Activated CD4-positive, alpha-beta memory T cell treated with anti-CD3 and anti-CD28 coated beads for 36 hours (primary cell): Measurements from ENCODE around the gene EFCAB9. TPM values are rescaled to one million over a fixed set of nuclear protein-coding genes. Genes with fewer than 3 reads are reported as not detected.
"Not testable (repeated sequence)": the region's sequence is repeated elsewhere in the genome, so short reads cannot be mapped to it uniquely, and the experiment has no call there.

ENCODE experiments used
- CTCF ChIA-PET: fragments of 350-600 bp; sonication (Branson Sonifier 250); formaldehyde crosslinking; loops from one replicate; lab custom pipeline; 2021; ENCODE audit warnings: antibody characterized with exemption, inconsistent platforms; lab: Charles Lee
- POLR2A ChIA-PET: fragments of 350-600 bp; sonication (Branson Sonifier 250); formaldehyde crosslinking; loops from one replicate; lab custom pipeline; 2021; ENCODE audit warnings: antibody characterized with exemption; lab: Charles Lee
- DNase-seq: peaks from one replicate; pipeline ENCODE4 v3.0.0-alpha.2; 2020
- H3K27ac Mint-ChIP-seq: one replicate; pipeline ENCODE4 v1.8.0; 2021; ENCODE audit warnings: mixed read lengths
- H3K27me3 Mint-ChIP-seq: one replicate; pipeline ENCODE4 v1.8.0; 2021; ENCODE audit warnings: mixed read lengths
- H3K36me3 Mint-ChIP-seq: one replicate; pipeline ENCODE4 v1.8.0; 2021; ENCODE audit warnings: mixed read lengths
- H3K4me1 Mint-ChIP-seq: one replicate; pipeline ENCODE4 v1.8.0; 2021; ENCODE audit warnings: low read depth, mixed read lengths
- H3K4me3 Mint-ChIP-seq: one replicate; pipeline ENCODE4 v1.8.0; 2021; ENCODE audit warnings: mild to moderate bottlenecking, mixed read lengths
- H3K9me3 Mint-ChIP-seq: one replicate; pipeline ENCODE4 v1.8.0; 2021; ENCODE audit warnings: mixed read lengths
- intact Hi-C: fragments of 100-400 bp; cut with micrococcal nuclease; formaldehyde crosslinking; loops from one replicate; pipeline ENCODE4 v1.15.1; 2023
- total RNA-seq, 2 experiments: library from RNA; stranded (reverse); gene quantifications; one replicate each; pipeline ENCODE4 v1.2.3, GENCODE V29; 2021

Gene EFCAB9
- total RNA-seq: not detected

DNA sequence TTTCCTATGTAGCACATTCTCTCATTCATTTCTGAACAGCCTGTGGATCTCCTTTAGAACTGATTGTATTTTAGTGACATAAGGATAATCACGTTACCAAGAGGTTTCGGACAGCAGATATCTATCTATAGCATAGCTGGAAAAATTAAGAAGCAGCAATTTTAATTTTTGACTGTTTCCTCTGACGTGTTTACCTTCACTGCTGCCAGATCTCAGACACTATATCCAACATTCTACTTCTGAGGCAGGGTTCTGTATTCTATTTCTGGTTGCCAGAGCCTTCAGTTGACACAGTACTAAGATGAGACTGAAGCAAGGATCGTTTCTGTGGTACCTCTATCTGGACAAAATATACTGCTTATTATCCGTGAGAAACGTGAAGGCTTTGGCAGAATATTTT lies at the start of gene EFCAB9:
Gene EFCAB9, plus strand, starts transcription at position 301 of the 400 bp plus-strand sequence. Its CDS starts 1 bp downstream, at position 302.
- ChIA-PET CTCF (interaction anchor here (1.2 to 10.9 kb wide), 2 partner anchors 89 to 100 kb away, joined by 7 to 142 read pairs; no protein-coding TSS in a partner anchor), POLR2A (no interaction called here)
- intact Hi-C loops: no loop called here
- peaks cover 5% of the 10 kb centered on the region for H3K27me3 Mint-ChIP-seq
- H3K4me3 Mint-ChIP-seq: no peak within 1 kb of the TSS
- no peaks in the 10 kb centered on the region for H3K36me3 Mint-ChIP-seq
- H3K27ac Mint-ChIP-seq: no peak within 1 kb of the TSS
- DNase-seq: no peak
- H3K4me1 Mint-ChIP-seq: no peaks in the 10 kb centered on the region
- no peaks in the 10 kb centered on the region for H3K9me3 Mint-ChIP-seq

DNA sequence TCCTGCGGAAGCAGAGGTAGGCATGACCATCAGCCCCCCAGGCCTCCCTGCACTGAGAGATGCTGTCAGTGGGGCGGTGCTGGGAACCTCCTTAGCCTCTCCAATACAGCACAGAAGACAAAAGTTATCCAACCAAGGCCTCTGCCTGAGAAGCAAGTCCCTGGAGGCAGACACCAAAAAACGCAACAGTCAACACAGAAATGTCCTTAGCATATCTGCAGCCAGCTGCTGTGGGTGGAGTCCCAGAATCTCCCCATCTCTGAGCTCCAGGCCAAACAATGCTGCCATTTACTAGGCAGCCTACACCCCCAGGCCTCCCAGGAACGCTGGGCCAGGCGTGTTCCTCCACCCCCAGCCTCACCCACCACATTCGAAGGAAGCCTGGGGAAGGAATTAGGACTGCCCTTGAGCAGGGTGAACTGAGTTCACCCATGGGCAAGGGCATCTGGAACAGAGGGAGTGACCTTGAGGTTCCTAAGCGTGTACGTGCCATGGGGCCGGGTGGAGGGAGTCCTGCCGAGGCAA lies 49.6 kb upstream of the EFCAB9 start:
- intact Hi-C loops: no loop called here
- DNase-seq: no peak
- no peaks in the 10 kb centered on the region for H3K9me3 Mint-ChIP-seq
- peaks cover 88% of the 10 kb centered on the region for H3K4me1 Mint-ChIP-seq
- no peak overlapping the region for H3K4me3 Mint-ChIP-seq
- POLR2A ChIA-PET: no interaction called here
- peaks cover 13% of the 10 kb centered on the region for H3K36me3 Mint-ChIP-seq
- CTCF ChIA-PET: no interaction called here
- H3K27me3 Mint-ChIP-seq: no peaks in the 10 kb centered on the region
- H3K27ac Mint-ChIP-seq: peak overlapping the region; percentile 61

DNA sequence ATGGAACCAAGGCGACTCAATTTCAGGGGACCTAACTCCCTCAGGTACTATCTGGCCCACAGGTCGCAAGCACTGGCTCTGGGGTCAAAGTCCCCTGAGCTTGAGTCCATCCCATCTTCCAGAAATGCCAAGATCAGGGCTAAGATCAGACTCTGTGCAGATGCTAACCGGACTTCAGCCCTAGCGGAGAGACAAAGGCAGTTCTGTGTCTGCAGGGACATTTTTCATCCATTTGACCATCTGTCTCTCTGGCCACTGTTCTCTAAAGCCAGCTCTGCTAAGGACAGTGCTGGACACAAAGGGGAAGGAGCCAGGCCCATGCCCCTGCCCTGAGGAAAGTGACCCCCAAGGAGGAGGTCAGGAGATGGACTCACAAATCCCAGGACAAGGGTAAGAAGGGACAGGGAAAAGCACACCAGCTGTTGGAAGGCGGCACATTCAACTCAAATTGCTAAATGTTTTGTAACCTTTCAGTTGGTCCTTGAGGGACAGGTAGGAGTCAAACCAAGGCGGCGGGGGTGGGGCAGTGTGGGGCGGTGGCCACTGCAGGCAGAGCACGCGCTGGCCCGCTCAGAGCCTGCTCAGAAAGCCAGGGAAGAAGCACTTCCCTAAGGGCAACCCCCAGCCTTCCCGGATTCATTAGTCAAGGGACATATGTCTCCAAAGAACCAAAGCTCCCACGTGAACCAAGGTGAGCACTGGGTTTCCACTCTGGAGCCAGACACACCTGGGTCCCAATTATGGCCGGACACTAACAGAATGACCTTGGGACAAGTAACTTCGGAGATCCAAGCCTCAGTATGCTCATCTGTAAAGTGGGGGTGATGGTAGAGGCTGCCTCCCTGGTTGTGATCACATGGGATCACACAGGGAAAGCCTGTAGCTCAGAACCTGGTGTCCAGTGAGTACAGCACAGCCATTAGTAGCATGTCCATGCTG lies 48.8 kb upstream of the EFCAB9 start:
- no peak for DNase-seq
- POLR2A ChIA-PET: no interaction called here
- Mint-ChIP-seq H3K9me3 (no peaks in the 10 kb centered on the region), H3K36me3 (peaks cover 5% of the 10 kb centered on the region), H3K4me3 (no peak overlapping the region), H3K4me1 (peaks cover 84% of the 10 kb centered on the region), H3K27ac (peak overlapping the region; percentile 61), H3K27me3 (no peaks in the 10 kb centered on the region)
- intact Hi-C loops: no loop called here
- CTCF ChIA-PET: no interaction called here

DNA sequence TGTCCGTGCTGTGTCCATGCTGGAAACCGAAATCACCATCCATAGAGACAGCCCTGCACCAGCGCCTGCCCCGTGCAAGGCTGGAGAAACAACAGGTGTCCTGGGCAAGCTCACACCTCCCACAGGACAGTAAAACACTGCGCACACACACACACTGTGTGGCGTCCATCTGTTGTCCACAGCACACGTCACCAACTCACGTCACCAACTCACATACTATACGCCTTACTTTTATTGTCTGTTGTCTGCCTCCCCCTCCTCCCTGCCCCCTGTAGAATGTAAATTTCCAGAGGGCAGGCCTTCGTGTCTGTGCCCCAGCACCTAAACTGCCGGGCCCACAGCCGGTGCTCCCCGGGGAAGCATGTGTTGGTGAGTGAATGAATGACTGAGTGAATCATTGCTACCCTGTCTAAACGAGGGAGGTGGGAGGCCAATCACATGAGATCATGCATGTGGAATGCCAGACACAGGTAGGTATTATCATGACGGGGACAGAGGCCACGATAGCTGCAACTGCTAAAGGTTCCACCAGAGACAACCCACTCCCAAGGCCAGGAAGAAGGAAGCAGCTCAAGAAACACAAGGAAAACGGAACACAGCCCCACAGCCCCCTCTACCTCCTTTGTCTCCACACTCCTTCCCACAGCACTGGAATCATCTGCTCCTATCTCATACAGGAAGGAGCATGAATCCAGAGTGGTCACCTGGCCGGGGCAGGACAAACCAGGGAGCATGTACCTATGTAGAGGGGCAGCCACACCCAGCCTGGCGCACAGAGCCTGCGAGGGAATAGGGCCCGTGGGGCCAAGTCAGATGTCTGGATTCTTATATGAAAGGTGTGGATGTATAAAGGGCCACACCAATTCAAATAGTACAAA lies 47.9 kb upstream of the EFCAB9 start:
- Mint-ChIP-seq H3K9me3 (no peaks in the 10 kb centered on the region), H3K36me3 (peaks cover 10% of the 10 kb centered on the region), H3K27ac (peak overlapping the region; percentile 62), H3K27me3 (no peaks in the 10 kb centered on the region), H3K4me1 (peaks cover 87% of the 10 kb centered on the region), H3K4me3 (no peak overlapping the region)
- no peak for DNase-seq
- CTCF ChIA-PET: interaction anchor here (0.7 kb wide), 1 partner anchor 10 kb away, joined by 3 read pairs; no protein-coding TSS in a partner anchor
- intact Hi-C loops: no loop called here
- POLR2A ChIA-PET: no interaction called here

DNA sequence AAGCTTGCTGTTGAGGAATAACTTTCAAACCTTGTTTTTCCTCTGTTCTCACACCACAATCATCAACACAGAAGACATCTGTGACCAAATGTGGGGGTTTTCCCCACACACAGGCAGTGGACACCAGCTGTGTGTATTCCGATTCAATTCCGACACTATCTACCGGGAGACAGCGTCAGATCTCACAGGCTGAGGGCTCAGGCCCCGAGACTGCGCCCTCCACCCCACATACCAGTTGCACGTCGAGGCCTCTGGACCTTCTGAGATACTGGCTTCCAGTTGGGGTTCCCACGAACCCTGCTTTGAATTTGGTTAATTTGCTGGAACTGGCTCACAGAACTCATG lies 47.3 kb upstream of the EFCAB9 start:
- H3K27me3 Mint-ChIP-seq: no peaks in the 10 kb centered on the region
- DNase-seq: no peak
- peak overlapping the region; percentile 69 for H3K27ac Mint-ChIP-seq
- H3K4me1 Mint-ChIP-seq: peaks cover 90% of the 10 kb centered on the region
- no peaks in the 10 kb centered on the region for H3K9me3 Mint-ChIP-seq
- ChIA-PET POLR2A (no interaction called here), CTCF (interaction anchor here (0.7 kb wide), 1 partner anchor 9 kb away, joined by 3 read pairs; no protein-coding TSS in a partner anchor)
- H3K36me3 Mint-ChIP-seq: peaks cover 13% of the 10 kb centered on the region
- intact Hi-C loops: no loop called here
- no peak overlapping the region for H3K4me3 Mint-ChIP-seq

DNA sequence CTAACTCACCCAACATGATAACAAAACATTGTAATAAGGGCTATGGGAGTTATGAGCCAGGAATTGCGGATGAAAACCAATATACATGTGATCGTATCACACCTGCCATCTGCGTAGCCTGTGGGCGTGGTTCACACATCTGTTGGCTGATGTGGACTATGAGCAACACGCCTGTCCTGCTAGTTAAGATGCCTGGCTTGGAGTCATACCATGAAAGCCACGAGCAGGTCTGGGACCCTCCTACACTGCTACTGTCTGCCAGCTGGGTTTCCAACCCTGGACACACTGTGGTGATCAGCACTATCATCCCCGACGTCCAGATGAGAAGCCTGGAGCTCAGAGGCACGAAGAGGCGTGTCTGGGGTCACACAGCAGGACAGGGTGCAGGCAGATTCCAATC lies 46.1 kb upstream of the EFCAB9 start:
- ChIA-PET CTCF (no interaction called here), POLR2A (no interaction called here)
- no peak overlapping the region for H3K4me3 Mint-ChIP-seq
- H3K27me3 Mint-ChIP-seq: no peaks in the 10 kb centered on the region
- peaks cover 16% of the 10 kb centered on the region for H3K36me3 Mint-ChIP-seq
- DNase-seq: peak; percentile 36
- peaks cover 86% of the 10 kb centered on the region for H3K4me1 Mint-ChIP-seq
- intact Hi-C loops: no loop called here
- peak overlapping the region; percentile 69 for H3K27ac Mint-ChIP-seq
- H3K9me3 Mint-ChIP-seq: no peaks in the 10 kb centered on the region

DNA sequence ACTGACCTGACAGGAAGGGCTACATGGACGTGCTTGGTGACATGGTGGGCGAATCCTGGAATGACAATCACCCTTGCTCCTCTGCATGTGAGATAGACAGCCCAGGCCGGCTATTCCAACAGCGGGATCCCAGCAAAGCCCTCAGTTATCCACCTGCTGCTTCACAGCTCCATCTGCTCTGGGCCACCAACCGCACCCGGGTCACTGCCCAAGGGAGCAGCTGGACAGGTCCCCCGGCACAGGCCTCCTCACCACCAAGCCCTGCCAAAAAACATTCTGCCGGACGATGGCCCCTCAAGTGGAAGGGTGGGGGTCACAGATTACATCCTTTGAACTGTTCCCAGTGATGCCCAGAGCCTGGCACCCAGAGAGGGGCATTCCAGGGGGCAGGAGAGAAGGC lies 45.6 kb upstream of the EFCAB9 start:
- DNase-seq: no peak
- Mint-ChIP-seq H3K9me3 (no peaks in the 10 kb centered on the region), H3K4me3 (no peak overlapping the region), H3K36me3 (peaks cover 19% of the 10 kb centered on the region), H3K27ac (peak overlapping the region; percentile 53), H3K4me1 (peaks cover 85% of the 10 kb centered on the region), H3K27me3 (no peaks in the 10 kb centered on the region)
- ChIA-PET CTCF (no interaction called here), POLR2A (interaction anchor here (0.6 kb wide), 1 partner anchor 39 kb away, joined by 3 read pairs; no protein-coding TSS in a partner anchor)
- intact Hi-C loops: no loop called here

DNA sequence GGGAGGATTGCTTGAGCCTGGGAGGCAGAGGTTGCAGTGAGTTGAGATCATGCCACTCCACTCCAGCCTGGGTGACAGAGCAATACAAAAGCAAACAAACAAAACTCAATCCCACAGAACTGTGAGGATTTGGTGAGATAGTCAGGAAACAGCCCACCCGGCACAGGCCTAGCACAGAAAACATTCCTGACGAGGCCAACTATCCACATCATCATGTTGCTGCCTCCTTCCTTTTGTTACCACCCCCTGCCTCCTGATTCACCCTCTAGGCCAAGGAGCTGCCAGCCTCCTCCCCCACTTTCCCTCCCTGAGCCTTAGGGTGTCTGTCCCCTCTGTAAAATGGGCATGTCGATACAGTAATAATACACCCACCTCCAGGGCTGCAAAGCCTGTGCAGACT lies 44.9 kb upstream of the EFCAB9 start:
- no peaks in the 10 kb centered on the region for H3K27me3 Mint-ChIP-seq
- peaks cover 84% of the 10 kb centered on the region for H3K4me1 Mint-ChIP-seq
- peak overlapping the region; percentile 61 for H3K27ac Mint-ChIP-seq
- intact Hi-C loops: no loop called here
- no peaks in the 10 kb centered on the region for H3K9me3 Mint-ChIP-seq
- ChIA-PET CTCF (no interaction called here), POLR2A (interaction anchor here (0.6 kb wide), 1 partner anchor 38 kb away, joined by 3 read pairs; no protein-coding TSS in a partner anchor)
- H3K36me3 Mint-ChIP-seq: peaks cover 24% of the 10 kb centered on the region
- no peak for DNase-seq
- no peak overlapping the region for H3K4me3 Mint-ChIP-seq

DNA sequence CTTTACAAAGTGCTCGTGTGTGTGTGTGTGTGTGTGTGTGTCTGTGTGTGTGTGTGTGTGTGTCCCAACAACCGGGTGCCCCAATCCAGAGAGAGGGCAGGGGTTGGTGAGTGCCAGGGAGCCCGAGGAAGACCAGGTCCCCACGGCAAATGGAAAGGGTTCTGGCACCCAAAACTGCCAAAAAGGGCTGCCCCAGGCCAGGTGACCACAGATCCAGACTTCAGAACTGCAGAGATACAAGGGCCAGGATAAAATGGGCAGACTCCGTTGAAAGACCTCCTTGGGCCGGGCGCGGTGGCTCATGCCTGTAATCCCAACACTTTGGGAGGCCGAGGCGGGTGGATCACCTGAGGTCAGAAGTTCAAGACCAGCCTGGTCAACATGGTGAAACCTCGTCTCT lies 44.5 kb upstream of the EFCAB9 start:
- Mint-ChIP-seq H3K4me1 (peaks cover 84% of the 10 kb centered on the region), H3K36me3 (peaks cover 27% of the 10 kb centered on the region), H3K27ac (peak overlapping the region; percentile 61)
- H3K27me3 Mint-ChIP-seq, DNase-seq, H3K4me3 Mint-ChIP-seq, CTCF ChIA-PET, intact Hi-C loops, H3K9me3 Mint-ChIP-seq: not testable (repeated sequence)
- POLR2A ChIA-PET: interaction anchor here (1.5 kb wide), 1 partner anchor 10 kb away, joined by 5 read pairs; no protein-coding TSS in a partner anchor

DNA sequence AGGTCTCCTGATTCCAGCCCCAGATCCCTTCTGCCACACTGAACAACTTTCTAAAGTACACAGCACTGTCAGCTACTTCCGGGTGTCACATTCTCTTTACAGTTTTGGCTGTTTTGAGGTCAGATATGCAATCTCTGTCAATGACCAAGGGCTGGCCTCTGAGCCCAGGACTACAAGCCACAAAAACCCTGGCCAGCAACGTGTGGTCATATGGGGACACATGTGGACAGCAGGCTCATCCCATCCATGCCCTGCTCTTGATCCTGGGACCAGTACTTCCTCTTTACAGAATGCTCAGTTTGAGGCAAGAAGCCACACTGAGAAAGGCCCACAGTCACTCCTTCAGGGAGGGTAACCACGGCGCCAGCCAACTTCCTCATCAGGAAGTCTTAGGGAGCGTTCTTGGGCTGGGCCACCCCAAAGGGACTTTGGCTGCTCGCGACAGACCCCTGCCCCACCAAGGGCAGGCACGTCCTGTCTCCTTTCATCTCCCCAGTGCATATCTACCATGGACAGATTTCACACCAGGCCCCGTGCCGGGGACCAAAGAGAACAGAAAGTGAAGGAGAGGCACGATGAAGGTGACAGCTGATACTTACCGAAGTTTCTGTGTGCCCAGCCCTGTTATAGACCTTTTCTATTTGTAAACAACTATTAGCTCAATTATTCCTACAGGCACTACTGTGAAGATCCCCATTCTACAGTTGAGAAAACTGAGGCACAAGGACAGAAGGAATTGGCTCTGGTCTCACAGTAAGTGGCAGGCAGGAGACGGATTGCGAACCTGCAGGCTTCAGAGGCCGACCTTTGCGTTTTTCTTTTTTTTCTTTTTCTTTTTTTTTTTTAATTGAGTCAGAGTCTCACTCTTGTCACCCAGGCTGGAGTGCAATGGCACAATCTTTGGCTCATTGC lies 43.2 kb upstream of the EFCAB9 start:
- POLR2A ChIA-PET: interaction anchor here (1.0 to 1.5 kb wide), 3 partner anchors 9 to 35 kb away, joined by 3 to 5 read pairs (median 5); no protein-coding TSS in a partner anchor
- Mint-ChIP-seq H3K4me1 (peaks cover 81% of the 10 kb centered on the region), H3K36me3 (peaks cover 34% of the 10 kb centered on the region), H3K4me3 (peak overlapping the region; percentile 64), H3K9me3 (no peaks in the 10 kb centered on the region), H3K27ac (peak overlapping the region; percentile 91), H3K27me3 (no peaks in the 10 kb centered on the region)
- peak; percentile 38 for DNase-seq
- CTCF ChIA-PET: interaction anchor here (1.1 to 2.1 kb wide), 3 partner anchors 22 to 45 kb away, joined by 3 to 11 read pairs (median 3); partner anchors contain the start of gene STK10
- intact Hi-C loops: loop anchor here (1.0 kb wide), 2 partner anchors 37 kb away; no protein-coding TSS in a partner anchor
